Forelimb muscle (tissue), 1 donor: ENCODE data around the gene SPOCK2. TPM values are rescaled to one million over a fixed set of nuclear protein-coding genes. Genes with fewer than 3 reads are reported as not detected.
"Not testable (repeated sequence)": the region's sequence is repeated elsewhere in the genome, so short reads cannot be mapped to it uniquely, and the experiment has no call there.

ENCODE experiments used
- DNase-seq: peaks from one replicate; pipeline ENCODE4 v3.0.0-alpha.2; 2013; ENCODE audit warnings: low read depth
- polyA plus RNA-seq: library from polyadenylated mRNA; unstranded; fragments of 120-200 nt; gene quantifications from one replicate; pipeline ENCODE4 v1.2.1, GENCODE V29; 2013; ENCODE audit not compliant: insufficient read length

SPOCK2 gene
- polyA plus RNA-seq, 1 donor = 3.4 TPM

DNA sequence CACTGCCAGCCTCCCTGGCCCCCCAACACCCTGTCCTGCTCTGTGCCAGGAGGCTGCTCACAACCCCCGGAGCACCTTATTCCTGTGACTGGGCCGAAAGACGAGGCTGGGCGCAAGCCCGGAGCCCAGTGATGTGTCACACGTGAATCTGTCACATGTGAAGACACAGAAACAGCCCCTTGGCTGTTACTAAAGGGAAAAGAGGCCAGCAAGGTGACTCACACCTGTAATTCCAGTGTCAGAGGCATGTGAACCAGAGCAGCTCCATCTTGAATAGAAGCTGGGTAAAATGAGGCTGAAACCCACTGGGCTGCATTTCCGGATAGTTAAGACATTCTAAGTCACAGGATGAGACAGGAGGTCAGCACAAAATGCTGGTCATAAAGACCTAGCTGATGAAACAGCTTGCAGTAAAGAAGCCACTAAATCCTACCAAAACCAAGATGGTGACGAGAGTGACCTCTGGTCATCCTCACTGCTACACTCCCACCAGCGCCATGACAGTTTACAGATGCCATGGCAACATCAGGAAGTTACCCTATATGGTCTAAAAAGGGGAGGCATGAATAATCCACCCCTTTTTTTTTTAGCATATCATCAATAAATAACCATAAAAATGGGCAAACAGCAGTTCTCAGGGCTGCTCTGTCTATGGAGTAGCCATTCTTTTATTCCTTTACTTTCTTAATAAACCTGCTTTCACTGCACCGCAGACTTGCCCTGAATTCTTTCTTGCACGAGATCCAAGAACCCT, 55.8 kb downstream of the SPOCK2 start:
- DNase-seq = not testable (repeated sequence)

DNA sequence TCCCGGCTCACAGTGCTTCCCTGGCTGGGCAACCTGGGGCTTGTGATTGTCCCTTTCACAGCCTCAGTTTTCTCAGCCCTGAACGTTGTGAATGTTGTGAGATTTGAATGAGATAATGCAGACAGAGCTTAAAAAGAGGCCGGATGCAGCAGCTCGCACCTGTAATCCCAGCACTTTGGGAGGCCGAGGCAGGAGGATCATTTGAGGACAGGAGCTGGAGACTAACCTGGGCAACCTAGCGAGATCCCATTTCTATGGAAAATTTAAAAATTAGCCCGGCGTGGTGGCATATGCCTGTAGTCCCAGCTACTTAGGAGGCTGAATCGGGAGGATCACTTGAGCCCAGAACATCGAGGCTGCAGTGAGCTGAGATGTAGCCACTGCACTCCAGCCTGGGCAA, 56.6 kb downstream of the SPOCK2 start:
- no peak for DNase-seq

DNA sequence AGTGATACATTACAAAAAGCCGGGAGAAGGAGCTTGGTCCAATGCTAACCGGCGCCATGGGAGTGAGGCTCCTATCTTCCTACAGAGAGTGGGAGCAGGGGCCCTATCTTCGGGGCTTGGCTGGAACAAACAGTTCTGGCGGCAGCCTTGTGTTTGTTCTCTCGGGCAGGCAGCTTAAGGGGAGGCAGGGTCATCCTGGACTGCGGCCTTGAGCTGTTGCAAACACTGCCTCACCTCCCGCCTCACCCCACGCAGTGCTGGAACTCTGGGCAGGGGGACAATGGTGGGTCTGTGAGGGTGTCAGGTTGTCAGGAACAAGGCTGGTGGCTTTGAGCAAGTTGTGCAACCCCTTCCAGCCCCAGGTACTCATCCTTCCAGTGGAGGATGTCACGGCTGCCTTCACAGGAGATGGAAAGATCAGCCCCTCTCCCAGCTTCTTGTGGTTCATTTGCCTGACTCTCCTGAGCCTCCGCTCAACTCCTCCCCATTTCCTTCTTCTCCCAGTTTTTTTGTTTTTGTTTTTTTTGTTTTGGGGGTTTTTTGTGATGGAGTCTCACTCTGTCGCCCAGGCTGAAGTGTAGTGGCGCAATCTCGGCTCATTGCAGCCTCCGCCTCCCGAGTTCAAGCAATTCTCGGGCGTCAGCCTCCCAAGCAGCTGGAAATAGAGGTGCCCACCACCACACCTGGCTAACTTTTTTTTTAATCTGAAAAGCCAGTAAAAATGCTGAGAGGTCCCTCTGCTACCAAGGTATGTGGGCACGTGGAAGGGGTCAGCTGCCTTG, 57.4 kb downstream of the SPOCK2 start:
- no peak for DNase-seq

DNA sequence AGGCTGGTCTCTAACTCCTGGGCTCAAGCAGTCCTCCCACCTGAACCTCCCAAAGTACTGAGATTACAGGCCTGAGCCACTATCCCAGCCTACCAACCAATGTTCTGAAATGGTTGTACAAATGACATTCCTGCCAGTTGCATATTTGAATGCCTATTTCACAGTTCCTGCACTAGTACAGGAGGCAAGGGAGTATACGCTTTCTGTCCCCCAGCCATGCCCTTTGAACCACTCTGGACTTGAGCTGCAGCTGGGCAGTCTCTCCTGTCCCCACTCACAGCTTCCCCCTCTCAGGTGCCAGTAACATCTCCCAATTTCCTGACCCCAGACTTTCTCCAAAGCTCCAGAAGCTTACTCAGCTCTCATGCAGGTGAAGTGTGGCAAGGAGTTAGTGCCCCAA, 58.9 kb downstream of the SPOCK2 start:
- no peak for DNase-seq

DNA sequence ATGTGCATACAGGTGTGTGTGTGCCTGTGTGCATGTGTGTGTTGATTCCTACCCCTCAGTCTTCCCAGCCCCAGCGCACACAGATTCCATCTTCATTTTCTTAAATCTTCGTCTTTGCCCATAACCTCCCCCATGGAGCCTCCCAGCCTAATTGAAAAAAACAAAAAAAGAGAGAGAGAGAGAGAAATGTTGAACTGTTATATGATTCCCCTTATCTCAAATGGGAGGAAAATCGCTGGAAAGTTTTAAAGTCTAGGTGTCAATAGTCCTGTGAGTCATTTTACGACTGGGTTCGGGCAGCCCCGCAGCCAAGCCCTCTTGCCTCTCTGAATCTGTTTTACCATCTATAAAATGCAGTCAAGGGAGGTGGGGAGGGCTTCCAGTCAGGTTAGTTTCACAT, 60.9 kb downstream of the SPOCK2 start:
- no peak for DNase-seq

DNA sequence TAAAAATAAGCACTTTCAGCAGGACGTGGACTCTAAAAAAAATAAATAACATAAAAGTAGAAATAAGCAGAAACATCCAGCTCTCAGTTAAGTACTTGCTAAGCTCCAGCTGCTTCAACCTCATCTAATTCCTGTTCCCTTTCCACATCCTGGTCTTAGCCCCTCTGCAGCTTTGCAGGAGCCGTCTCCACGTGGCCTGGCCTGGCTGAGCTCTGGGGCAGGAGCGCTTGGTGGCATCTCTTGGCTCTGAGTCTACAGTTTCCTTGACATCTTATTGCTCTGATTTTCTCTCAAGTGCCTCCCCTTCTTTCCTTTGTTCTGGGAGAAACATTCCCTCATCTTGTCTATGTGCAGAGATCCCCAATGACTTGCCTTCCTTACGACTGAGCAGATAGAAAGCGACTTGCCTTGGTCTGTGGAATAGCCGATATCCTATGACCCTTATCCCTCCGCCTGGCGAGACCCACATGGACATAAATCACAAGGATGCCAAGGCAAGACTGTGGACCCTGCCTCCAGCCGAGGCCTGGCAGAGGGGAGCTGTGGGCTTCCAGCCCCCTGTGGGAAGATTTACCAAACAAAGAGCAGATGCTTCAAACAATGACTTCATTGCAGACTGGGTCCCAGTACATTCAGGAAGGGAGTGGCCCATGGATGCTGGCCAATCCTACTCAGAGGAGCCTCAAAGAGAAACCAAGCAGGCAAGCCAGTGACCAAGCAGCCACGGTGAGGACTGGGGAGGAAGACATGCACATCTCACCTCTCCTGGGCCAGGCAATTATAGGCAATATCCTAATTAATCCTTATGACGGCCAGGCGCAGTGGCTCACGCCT, 61.9 kb downstream of the SPOCK2 start:
- DNase-seq = no peak

DNA sequence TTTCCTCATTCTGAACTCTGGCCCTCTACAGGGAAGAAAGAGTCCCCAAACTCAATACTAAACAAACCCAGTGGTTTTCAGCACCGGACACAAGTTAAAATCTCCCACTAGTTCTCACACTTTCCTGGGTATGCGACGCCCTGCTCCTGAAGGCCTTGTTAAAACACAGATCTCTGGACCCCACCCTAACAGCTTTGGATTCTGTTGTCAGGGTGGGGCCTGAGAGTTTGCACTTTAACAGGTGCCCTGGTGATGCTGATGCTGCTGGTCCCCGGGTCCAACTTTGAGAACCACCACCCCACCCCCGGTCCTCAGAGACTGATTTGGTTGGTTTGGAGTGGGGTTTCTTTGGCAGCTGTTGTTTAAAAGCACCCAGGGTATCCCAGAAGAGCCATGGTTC, 62.5 kb downstream of the SPOCK2 start:
- DNase-seq = no peak

DNA sequence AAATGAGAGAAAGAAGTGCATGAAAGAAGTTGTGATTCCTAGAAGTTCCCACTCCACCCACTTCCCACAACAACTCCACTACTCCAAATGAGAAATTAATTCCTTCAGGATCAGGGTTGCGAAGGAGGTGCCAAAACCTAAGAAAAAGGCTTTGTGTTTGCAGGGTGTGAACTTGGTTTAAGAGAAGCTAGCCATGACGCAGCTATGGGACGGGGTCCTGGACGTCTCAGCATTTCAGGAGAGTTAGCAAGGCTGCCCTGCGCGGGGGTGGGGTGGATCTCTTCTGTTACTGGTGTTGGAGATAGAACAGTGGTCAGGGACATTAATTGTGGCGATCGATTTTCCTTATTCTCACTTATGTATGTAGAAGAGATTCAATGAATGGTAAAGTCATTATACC, 63.0 kb downstream of the SPOCK2 start:
- no peak for DNase-seq

DNA sequence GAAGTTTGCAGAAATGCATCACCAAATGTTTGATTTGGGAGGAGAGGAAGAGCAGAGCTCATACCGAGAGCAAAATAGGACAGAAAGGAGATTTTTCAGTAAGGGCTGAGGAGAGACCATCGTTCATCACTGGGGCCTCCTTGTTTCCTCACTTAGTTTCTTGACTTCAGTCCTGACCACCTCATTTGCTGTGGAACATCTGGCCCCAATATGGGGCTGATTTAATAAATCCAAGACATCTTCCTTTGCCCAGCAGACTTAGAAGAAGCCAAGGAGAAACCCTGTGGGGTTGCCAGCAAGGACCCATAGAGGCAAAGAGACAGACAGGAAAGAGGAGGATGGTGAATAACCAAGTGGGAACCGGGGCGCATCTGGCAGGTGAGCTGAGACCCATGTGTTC, 63.8 kb downstream of the SPOCK2 start:
- DNase-seq = no peak

DNA sequence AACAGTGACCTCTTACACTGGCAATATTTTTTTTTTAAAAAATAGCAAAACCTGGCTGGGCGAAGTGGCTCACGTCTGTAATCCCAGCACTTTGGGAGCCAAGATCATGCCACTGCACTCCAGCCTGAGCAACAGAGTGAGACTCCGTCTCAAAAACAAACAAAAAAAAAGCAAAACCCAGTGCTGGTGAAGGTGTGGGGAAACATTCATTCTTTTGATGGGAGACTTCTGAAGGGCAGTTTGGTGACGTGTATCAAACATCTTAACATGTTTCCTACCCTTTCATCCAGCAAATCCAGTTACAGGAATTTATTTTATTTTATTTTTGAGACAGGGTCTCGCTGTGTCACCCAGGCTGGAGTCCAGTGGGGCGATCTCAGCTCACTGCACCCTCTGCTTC, 66.1 kb downstream of the SPOCK2 start:
- DNase-seq = no peak

DNA sequence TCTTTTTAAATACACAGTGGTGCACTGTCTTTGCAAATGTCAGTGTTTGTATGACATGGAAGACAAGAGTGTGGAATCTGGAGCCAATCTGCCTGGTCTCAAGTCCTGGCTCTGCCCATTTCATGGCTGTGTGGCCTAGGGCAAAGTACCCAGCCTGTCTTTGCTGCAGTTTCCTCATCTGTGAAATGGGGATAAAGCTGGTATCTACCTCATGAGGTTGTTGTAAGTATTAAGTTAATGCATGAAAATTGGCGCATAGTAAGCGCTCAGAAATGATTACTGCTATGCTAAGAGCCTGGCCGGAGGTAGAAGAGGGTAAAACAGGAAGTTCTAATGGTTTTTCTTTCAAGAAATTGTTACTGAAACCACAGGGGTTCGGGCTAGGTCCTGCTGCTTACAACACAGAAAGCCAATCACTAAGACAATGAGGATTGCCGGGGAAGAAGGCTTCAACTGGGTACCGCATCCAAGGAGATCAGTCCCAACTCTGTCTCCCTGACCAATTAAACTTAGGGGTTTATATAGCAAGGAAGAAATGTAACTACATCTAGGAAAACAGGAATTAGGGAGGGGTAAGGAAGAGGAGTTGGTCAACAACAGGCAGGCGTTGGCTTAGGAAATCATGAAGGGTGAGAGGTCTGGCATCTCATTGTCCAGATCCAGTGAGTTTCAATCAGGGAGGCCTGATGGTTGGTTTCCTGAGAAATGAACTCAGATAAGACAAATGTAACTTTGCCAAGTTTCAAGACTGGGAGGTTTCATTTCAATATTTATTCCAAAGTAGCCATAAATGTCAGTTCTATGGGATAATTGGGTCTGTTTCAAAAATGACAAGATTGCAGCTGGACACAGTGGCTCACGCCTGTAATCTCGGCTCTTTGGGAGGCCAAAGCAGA, 67.2 kb downstream of the SPOCK2 start:
- no peak for DNase-seq

DNA sequence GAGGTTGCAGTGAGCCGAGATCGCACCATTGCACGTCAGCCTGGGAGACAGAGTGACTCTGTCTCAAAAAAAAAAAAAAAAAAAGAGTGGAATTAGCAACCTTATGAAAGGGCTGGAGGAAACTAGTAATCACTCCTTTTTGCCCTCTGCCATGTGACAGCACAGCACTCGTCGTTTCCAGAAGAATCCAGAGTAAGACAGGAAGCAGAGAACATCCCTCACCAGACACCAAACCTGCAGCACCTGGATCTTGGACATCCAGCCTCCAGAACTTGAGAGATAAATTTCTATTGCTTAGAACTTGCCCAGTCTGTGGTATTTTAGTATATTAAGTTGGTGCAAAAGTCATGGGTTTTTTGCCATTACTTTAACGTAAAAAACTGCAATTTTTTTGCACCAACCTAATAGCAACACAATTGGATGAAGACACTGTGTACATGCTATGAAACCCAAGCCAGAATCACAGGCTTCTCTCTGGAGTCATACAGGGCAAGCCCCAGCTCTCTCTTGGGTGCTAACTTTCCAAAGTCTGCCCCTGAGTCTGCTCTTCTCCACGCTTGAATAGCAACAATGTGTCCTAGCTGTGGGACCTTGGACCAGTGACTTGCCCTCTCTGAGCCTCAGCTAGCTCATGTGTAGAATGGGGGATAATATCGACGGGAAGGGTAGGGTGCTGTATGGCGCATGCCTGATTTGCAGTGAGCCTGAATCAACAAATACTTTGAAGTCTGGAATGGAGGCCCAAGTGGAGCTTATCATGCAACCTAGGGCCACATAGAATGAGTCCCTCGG, 69.1 kb downstream of the SPOCK2 start:
- no peak for DNase-seq

DNA sequence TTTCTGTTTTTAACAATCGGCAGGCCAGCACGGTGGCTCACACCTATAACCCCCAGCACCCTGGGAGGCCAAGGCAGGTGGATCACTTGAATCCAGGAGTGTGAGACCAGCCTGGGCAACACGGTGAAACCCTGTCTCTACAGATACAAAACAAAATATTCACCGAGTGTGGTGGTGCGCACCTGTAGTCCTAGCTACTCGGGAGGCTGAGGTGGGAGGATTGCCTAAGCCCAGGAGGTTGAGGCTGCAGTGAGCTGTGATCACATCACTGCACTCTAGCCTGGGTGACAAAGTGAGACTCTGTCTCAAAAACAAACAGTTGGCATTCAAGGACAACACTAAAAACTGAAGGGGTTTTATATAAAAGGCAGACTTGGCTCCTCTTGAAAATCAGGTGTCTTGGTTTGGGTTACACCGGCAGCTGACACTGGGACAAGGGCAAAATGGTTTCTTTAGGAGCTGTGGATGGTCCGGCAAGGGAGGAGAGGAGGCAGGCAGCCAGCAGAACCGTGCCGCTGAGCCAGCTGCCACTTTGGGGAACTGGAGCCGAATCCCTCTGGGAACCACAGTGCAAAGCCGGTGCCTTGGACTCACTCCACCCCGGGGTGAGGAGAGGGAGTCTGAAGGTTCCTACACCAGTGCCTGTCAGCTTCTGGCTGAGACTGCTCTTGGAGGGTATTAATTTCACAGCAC, 71.6 kb downstream of the SPOCK2 start:
- no peak for DNase-seq

DNA sequence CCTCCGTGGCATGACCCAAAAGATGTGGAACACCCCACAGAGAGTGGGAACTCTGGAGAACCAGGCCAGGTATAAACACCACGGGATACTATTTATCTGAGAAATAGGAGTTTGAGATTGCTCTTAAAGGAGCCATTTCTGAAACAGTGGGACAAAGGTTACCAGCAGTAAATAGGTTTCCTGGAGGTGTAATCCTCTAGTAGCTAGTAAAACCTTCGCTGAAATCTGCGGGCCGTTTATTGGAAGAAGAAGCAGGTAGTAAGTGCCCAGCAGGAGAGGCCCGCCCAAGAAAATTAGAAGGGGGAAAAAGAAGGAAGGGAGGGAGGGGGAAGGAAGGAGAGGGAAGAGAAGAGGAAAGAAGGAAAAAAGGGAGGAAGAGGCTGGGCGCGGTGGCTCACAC, 72.5 kb downstream of the SPOCK2 start:
- no peak for DNase-seq

DNA sequence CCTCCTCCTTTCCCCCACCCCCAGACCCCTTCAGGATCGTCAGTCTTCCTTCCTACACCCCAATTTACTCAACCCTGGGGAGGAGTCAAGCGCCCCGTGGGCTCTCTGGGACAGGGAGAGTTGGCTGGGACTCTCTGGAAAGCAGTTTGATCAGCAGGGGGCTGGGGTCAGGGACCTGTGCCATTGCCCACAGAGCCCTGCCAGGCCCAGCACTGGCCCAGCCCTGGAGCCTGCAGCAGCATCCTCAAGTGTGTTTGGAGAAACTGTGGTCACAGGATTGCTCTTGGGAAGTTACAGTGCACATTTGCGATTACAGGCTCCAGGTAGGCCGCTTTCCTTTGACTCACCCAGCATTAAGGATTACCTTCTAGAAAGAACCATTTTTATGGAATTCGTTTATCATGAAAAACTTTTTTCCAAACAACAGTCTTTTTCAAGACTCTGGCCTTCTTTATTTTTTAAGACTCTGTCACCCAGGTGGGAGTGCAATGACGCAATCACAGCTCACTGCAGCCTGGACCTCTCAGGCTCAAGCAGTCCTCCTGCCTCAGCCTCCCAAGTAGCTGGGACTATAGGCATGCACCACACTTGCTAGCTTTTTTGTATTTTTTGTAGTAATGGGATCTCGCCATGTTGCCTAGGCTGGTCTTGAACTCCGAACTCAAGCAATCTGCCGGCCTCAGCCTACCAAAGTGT, 73.4 kb downstream of the SPOCK2 start:
- no peak for DNase-seq

DNA sequence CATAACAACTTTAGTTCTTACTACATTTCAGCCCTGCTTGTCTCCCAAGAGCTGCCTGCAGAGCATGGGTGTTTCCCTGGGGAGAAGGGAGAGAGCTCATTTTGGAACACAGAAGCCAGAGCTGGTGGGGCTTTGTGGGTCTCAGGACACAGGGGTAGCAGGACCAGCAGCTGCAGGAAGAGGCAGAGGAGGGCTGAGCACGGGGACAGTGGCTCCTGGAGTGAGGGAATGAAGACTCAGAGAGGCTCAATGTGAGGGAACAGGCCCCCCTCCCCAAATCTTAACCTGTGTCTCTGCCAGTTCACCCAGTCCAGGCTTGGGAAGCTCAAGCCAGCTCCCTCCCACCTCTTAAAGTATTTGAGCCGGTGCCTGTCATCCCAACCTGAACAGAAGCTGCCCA, 74.2 kb downstream of the SPOCK2 start:
- DNase-seq = no peak

DNA sequence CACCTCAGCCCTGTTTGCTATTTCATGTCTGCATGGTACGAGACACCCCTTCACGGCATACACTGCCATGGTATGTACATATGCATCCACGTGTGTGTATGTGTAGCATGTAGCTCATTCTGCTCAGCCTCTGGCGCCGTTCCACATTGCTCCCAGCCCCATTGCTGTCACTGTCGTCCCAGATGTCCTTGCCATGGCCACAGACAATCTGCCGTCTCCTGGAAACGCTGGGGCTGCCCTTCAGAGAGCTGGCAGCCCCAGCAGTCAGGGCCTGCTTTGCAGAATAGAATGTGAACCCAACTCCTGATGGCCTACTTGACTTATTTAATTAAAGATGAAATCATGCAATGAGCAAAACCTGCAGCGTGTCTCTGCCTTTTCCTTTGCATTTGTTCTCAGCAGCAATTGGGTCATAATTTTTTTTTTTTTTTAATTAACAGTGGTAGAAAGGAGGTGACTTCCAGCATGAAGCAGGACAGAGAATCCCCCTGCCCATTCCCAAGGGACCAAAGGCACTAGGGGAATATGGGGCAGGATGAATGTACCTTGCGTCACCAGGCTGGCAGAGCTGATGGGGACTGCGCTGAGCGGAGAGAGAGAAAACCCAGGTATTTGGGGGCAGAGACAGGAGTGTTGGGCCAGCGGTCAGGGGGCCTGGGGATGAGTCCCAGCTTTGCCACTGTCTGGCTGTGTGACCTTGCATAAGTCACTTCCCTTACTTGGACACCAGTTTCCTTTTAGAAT, 75.0 kb downstream of the SPOCK2 start:
- DNase-seq = no peak

DNA sequence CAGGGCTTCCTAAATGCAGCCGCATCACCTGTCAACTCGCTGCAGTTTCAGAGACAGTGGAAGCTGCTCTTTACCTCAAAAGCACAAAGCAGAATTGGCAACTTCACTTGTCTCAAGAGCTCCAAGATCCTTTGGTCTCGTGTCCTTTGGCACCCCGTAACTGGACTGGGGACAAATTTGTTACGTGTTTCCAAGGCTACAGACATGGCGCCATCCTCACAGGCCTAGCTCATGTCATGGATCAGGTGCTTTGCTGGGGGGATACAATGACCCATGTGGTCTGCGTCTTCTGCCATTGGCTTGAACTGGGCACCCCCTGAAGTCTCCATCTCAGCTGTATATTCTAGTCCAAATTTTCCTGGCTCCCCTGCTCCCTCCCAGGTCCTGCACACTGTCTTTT, 75.6 kb downstream of the SPOCK2 start:
- DNase-seq = no peak
